ENCODE data around the gene C17orf100. TPM values are rescaled to one million over a fixed set of nuclear protein-coding genes. Genes with fewer than 3 reads are reported as not detected.

Gene C17orf100
- 1.8 and 3.1 TPM in 2 replicates for total RNA-seq (2022)
- Bru-seq, nascent RNA: percentile 47 among the genes with signal in this experiment
- percentile 42 among the genes with signal in this experiment for BruChase-seq, experiment 1, labeled RNA remaining after a 6-hour chase
- percentile 59 among the genes with signal in this experiment for BruChase-seq, experiment 2, labeled RNA remaining after a 2-hour chase
- long read RNA-seq, partial matches to known transcripts: 0 of 2 reads
- long read RNA-seq, other reads (novel, unspliced or antisense): 0 of 2 reads

DNA sequence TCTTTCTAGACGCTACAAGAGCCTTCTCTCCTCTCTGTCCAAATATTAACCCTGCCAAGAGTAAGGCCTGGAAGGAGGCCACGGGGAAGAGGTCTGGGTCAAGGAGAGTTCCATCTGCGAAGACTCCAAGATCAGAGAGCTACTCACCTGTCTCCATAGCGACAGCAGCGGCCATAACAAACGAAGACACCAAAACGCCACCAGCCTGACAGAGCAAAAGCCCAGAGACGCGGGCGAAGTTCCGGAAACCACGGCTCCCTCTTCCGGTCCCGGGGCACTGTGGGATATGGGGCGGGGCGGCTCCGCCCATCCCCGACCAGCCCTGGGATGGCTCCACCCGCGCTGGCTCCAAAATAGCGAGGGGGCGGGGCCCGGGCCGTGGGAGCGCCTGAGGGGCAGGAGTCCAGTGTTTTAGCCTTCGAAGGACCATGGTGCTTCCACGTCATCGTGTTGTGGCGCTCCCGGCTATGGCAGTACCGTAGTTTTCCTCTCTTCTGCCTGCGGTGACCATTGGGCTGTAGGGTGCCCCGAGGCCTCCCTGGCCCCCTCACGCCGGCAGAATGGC lies at the start of gene C17orf100, which contains the start of gene MED31:
Gene C17orf100, plus strand, starts transcription at position 409 of the 565 bp plus-strand sequence. Its CDS starts 152 bp downstream, at position 561.
Gene MED31, minus strand, starts transcription at position 252 of the 565 bp plus-strand sequence. Its CDS starts 77 bp downstream, at position 175.
- Mint-ChIP-seq H3K4me3 (ENCODE audit: low read depth, unreplicated experiment) (peak within 1 kb of the TSS; percentile 89), H3K9me3 (ENCODE audit: low read depth, unreplicated experiment) (no peaks in the 10 kb centered on the region), H3K27me3 (ENCODE audit: unreplicated experiment) (no peaks in the 10 kb centered on the region), H3K27ac (ENCODE audit: unreplicated experiment) (peak within 1 kb of the TSS; percentile 92), H3K36me3 (ENCODE audit: insufficient read depth, unreplicated experiment) (peaks cover 34% of the 10 kb centered on the region), H3K4me1 (ENCODE audit: low read depth, unreplicated experiment) (peaks cover 26% of the 10 kb centered on the region)
- TF ChIP-seq, protein P1, sequence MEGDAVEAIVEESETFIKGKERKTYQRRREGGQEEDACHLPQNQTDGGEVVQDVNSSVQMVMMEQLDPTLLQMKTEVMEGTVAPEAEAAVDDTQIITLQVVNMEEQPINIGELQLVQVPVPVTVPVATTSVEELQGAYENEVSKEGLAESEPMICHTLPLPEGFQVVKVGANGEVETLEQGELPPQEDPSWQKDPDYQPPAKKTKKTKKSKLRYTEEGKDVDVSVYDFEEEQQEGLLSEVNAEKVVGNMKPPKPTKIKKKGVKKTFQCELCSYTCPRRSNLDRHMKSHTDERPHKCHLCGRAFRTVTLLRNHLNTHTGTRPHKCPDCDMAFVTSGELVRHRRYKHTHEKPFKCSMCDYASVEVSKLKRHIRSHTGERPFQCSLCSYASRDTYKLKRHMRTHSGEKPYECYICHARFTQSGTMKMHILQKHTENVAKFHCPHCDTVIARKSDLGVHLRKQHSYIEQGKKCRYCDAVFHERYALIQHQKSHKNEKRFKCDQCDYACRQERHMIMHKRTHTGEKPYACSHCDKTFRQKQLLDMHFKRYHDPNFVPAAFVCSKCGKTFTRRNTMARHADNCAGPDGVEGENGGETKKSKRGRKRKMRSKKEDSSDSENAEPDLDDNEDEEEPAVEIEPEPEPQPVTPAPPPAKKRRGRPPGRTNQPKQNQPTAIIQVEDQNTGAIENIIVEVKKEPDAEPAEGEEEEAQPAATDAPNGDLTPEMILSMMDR (IDR thresholded peaks at IDR 0.05; ENCODE audit: unreplicated experiment): no peak
- BruUV-seq (replicated peaks): no TSS peak
- DNase-seq: peak; percentile 95
- intact Hi-C loops (cut with micrococcal nuclease; ENCODE audit: unreplicated experiment): no loop called here
- CTCF ChIA-PET: interaction anchor here (0.6 kb wide), 1 partner anchor 13 kb away, joined by 3 read pairs; no protein-coding TSS in a partner anchor

DNA sequence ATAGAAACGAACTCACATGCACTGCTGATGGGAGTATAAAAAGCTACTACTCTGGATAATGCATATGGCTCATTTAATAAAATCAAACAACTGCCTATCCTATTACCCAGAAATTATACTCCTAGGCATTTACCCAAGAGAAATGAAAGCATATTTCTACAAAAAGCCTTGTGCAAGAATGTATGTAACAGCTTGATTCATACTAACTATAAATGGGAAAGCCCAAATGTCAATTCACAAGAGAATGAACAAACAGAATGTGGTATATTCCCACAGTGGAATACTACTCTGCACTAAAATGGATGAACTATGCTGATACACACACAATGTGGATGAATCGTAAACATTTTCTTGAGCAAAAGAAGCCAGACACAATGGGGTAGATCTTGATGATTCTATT lies 49.4 kb upstream of the C17orf100 start:
- no peak for DNase-seq
- no peaks in the 10 kb centered on the region for H3K9me3 Mint-ChIP-seq (ENCODE audit: low read depth, unreplicated experiment)
- CTCF ChIA-PET: no interaction called here
- H3K27me3 Mint-ChIP-seq (ENCODE audit: unreplicated experiment): no peaks in the 10 kb centered on the region
- TF ChIP-seq, protein P1 (IDR thresholded peaks at IDR 0.05; ENCODE audit: unreplicated experiment): no peak
- no peak overlapping the region for H3K27ac Mint-ChIP-seq (ENCODE audit: unreplicated experiment)
- H3K4me1 Mint-ChIP-seq (ENCODE audit: low read depth, unreplicated experiment): peaks cover 7% of the 10 kb centered on the region
- no peak overlapping the region for H3K4me3 Mint-ChIP-seq (ENCODE audit: low read depth, unreplicated experiment)
- BruUV-seq (replicated peaks): no TSS peak
- H3K36me3 Mint-ChIP-seq (ENCODE audit: insufficient read depth, unreplicated experiment): peaks cover 3% of the 10 kb centered on the region
- intact Hi-C loops (cut with micrococcal nuclease; ENCODE audit: unreplicated experiment): no loop called here

DNA sequence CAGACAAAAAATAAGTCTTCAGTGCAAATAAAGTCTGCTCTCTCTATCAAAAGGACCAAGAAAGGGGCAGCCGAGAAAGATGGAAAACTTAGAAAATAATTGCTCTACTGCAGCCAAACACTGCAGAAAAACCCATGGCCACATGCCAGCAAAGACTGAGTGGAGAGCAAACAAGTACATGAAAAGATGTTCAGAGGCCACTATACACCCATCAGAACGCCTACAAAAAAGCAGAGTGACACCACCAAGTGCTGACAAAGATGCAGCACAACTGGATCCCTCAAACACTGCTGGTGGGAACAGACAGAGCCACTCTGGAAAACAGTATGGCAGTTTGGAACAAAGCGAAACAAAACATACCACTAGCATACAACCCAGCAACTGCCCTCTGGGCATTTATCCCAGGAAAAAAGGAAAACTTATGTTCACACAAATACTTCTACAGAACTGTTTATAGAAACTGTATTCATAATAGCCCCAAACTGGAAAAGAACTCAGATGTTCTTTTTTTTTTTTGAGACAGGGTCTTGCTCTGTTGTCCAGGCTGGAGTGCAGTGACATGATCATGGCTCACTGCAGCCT lies 47.7 kb upstream of the C17orf100 start:
- Mint-ChIP-seq H3K9me3 (ENCODE audit: low read depth, unreplicated experiment) (no peaks in the 10 kb centered on the region), H3K4me3 (ENCODE audit: low read depth, unreplicated experiment) (no peak overlapping the region), H3K27me3 (ENCODE audit: unreplicated experiment) (no peaks in the 10 kb centered on the region), H3K27ac (ENCODE audit: unreplicated experiment) (no peak overlapping the region), H3K4me1 (ENCODE audit: low read depth, unreplicated experiment) (peaks cover 8% of the 10 kb centered on the region), H3K36me3 (ENCODE audit: insufficient read depth, unreplicated experiment) (peaks cover 3% of the 10 kb centered on the region)
- DNase-seq: no peak
- intact Hi-C loops (cut with micrococcal nuclease; ENCODE audit: unreplicated experiment): no loop called here
- CTCF ChIA-PET: no interaction called here
- no TSS peak for BruUV-seq (replicated peaks)
- TF ChIP-seq, protein P1 (IDR thresholded peaks at IDR 0.05; ENCODE audit: unreplicated experiment): no peak

DNA sequence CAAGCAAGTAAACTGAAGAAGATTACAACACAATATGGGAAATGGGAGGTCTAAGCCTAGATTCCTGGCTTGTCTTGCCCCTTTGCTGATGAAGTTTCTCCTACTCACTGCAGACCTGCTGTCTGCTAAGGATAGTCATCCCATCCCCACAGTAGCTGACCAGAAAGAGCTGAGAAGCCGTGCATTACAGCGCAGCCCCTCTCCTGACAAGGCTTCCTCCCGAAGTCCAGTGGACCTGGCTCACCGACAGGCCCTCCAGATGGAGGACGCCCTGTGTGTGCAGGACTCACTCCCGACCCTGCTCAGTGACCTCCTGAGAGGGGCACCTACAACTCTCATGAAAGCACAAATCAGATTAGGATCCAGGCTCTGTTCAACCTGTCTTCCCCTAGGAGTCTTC lies 46.4 kb upstream of the C17orf100 start:
- Mint-ChIP-seq H3K27me3 (ENCODE audit: unreplicated experiment) (no peaks in the 10 kb centered on the region), H3K4me3 (ENCODE audit: low read depth, unreplicated experiment) (no peak overlapping the region), H3K4me1 (ENCODE audit: low read depth, unreplicated experiment) (peaks cover 8% of the 10 kb centered on the region), H3K27ac (ENCODE audit: unreplicated experiment) (no peak overlapping the region), H3K9me3 (ENCODE audit: low read depth, unreplicated experiment) (no peaks in the 10 kb centered on the region), H3K36me3 (ENCODE audit: insufficient read depth, unreplicated experiment) (peaks cover 3% of the 10 kb centered on the region)
- intact Hi-C loops (cut with micrococcal nuclease; ENCODE audit: unreplicated experiment): no loop called here
- DNase-seq: no peak
- TF ChIP-seq, protein P1 (IDR thresholded peaks at IDR 0.05; ENCODE audit: unreplicated experiment): no peak
- BruUV-seq (replicated peaks): no TSS peak
- CTCF ChIA-PET: interaction anchor here (0.5 kb wide), 1 partner anchor 604 kb away, joined by 3 read pairs; no protein-coding TSS in a partner anchor
